Calu3 (cell line): ENCODE data around the gene ANKMY1. TPM values are rescaled to one million over a fixed set of nuclear protein-coding genes. Genes with fewer than 3 reads are reported as not detected.

Source experiments
- BruUV-seq: library from RNA; stranded (reverse); fragments of 400-500 nt; replicated peaks from 2 replicates; lab custom pipeline; 2021; lab: Mats Ljungman, UMichigan
- CTCF ChIA-PET: fragments of 300-600 bp; sonication (Branson Sonifier 250); formaldehyde crosslinking; loops from one replicate; lab custom pipeline; 2022; ENCODE audit warnings: antibody characterized with exemption; lab: Charles Lee
- DNase-seq: peaks from one replicate; pipeline ENCODE4 v3.0.0; 2022
- H3K27ac Mint-ChIP-seq: one replicate; pipeline ENCODE4 v1.8.0; 2022; ENCODE audit warnings: mixed read lengths; ENCODE audit not compliant: unreplicated experiment
- H3K27me3 Mint-ChIP-seq: one replicate; pipeline ENCODE4 v1.8.0; 2022; ENCODE audit warnings: mixed read lengths; ENCODE audit not compliant: unreplicated experiment
- H3K36me3 Mint-ChIP-seq: one replicate; pipeline ENCODE4 v1.8.0; 2022; ENCODE audit warnings: mild to moderate bottlenecking, moderate library complexity, mixed read lengths; ENCODE audit not compliant: insufficient read depth, unreplicated experiment
- H3K4me1 Mint-ChIP-seq: one replicate; pipeline ENCODE4 v1.8.0; 2022; ENCODE audit warnings: mild to moderate bottlenecking, low read depth, mixed read lengths; ENCODE audit not compliant: unreplicated experiment
- H3K4me3 Mint-ChIP-seq: one replicate; pipeline ENCODE4 v1.8.0; 2022; ENCODE audit warnings: mild to moderate bottlenecking, low read depth, moderate library complexity, mixed read lengths; ENCODE audit not compliant: unreplicated experiment
- H3K9me3 Mint-ChIP-seq: one replicate; pipeline ENCODE4 v1.8.0; 2022; ENCODE audit warnings: low read depth, mixed read lengths; ENCODE audit not compliant: unreplicated experiment
- CTCF ChIP-seq: fragments of 200-600 bp; IDR thresholded peaks from one replicate; pipeline ENCODE4 v1.8.0; 2022; ENCODE audit warnings: antibody characterized with exemption; ENCODE audit not compliant: unreplicated experiment
- intact Hi-C: fragments of 100-400 bp; cut with micrococcal nuclease; formaldehyde crosslinking; loops from one replicate; pipeline ENCODE4 v1.10.0; 2022; ENCODE audit not compliant: unreplicated experiment
- total RNA-seq: library from RNA; stranded (reverse); gene quantifications from 2 replicates; pipeline ENCODE4 v1.2.3, GENCODE V29; 2022

The ANKMY1 gene
- total RNA-seq, 1 experiment from 2014 or later = 38.2 TPM

- Mint-ChIP-seq H3K9me3 (peaks cover 2% of the 10 kb centered on the region), H3K36me3 (peaks cover 55% of the 10 kb centered on the region), H3K27me3 (no peaks in the 10 kb centered on the region), H3K4me3 (peak overlapping the region; percentile 93), H3K4me1 (peaks cover 26% of the 10 kb centered on the region), H3K27ac (peak overlapping the region; percentile 30)
- CTCF ChIA-PET = interaction anchor here (0.6 to 2.0 kb wide), 6 partner anchors 10 to 324 kb away, joined by 3 to 13 read pairs (median 4); partner anchors contain the start of gene CAPN10
- intact Hi-C loops = no loop called here
- TF ChIP-seq CTCF = peak; percentile 74
- BruUV-seq = no TSS peak
- peak; percentile 84 for DNase-seq
Measured at GRCh38 chr2:240556553-240557100, 1.2 kb downstream of the ANKMY1 start.

GRCh38 chr2:240555541-240556250 is 2.1 kb downstream of the ANKMY1 start:
- intact Hi-C loops = no loop called here
- Mint-ChIP-seq H3K27me3 (no peaks in the 10 kb centered on the region), H3K4me1 (peaks cover 21% of the 10 kb centered on the region), H3K4me3 (no peak overlapping the region), H3K27ac (no peak overlapping the region), H3K36me3 (peaks cover 45% of the 10 kb centered on the region), H3K9me3 (peaks cover 2% of the 10 kb centered on the region)
- CTCF ChIA-PET = no interaction called here
- BruUV-seq = no TSS peak
- TF ChIP-seq CTCF = no peak
- DNase-seq = no peak

GRCh38 chr2:240554767-240555493 is 2.9 kb downstream of the ANKMY1 start:
- CTCF ChIA-PET = no interaction called here
- Mint-ChIP-seq H3K4me3 (no peak overlapping the region), H3K36me3 (peaks cover 38% of the 10 kb centered on the region), H3K4me1 (peaks cover 20% of the 10 kb centered on the region), H3K9me3 (peaks cover 2% of the 10 kb centered on the region), H3K27ac (no peak overlapping the region), H3K27me3 (no peaks in the 10 kb centered on the region)
- intact Hi-C loops = no loop called here
- no peak for TF ChIP-seq CTCF
- DNase-seq = no peak
- BruUV-seq = no TSS peak

- DNase-seq = no peak
- Mint-ChIP-seq H3K27me3 (no peaks in the 10 kb centered on the region), H3K27ac (no peak overlapping the region), H3K4me3 (no peak overlapping the region), H3K36me3 (peaks cover 29% of the 10 kb centered on the region), H3K9me3 (peaks cover 2% of the 10 kb centered on the region), H3K4me1 (peaks cover 11% of the 10 kb centered on the region)
- CTCF ChIA-PET = no interaction called here
- no peak for TF ChIP-seq CTCF
- no TSS peak for BruUV-seq
- intact Hi-C loops = no loop called here
Measured at GRCh38 chr2:240553956-240554480, 3.8 kb downstream of the ANKMY1 start.
